NCI-H345 treated with DMSO at 0.1 percent for 48 hours (cell line): ENCODE results near the gene TICAM2.

Source experiments
- DNase-seq: peaks from one replicate; lab custom pipeline; 2025; ENCODE audit not compliant: unreplicated experiment; lab: John Stamatoyannopoulos, UW

TICAM2 gene

DNA sequence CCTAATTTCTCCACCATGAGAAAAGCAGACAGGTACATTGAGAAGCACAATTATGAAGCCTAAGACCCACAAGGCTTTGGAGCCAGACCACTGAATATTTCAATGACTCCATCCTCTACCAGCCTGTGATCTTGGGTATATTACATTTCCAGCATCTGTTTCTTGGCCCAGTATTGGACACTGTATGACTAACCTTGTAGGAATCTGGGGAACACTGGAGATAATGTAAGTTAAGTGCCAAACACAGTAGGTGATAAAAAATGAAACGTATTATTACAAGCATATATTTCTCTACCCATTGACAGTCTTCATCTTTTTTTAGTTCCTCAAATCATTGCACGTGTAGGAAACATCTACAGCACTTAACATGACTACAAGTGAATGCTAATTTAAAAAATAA is 29.1 kb downstream of the TICAM2 start:
- no peak for DNase-seq

DNA sequence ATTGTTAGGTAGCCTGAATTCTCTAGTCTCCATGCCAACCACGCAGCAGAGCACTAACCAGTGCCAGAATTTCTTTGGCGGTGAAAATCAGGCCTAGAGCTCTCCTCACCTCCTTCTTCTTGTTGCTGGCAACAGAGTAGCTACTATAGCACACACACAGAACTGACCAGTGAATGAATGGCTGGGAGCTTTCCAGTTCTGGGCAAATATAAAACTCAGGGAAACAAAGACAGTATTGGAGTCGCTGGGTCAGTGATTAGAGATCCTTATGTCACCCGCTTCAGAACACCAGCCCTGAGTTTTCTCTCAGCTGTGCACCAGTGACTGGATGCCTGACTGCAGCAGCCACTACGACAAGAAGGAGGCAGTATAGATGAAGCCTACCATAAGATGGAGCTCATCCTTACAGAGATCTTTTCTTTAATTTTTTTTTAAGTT is 30.8 kb downstream of the TICAM2 start:
- no peak for DNase-seq

DNA sequence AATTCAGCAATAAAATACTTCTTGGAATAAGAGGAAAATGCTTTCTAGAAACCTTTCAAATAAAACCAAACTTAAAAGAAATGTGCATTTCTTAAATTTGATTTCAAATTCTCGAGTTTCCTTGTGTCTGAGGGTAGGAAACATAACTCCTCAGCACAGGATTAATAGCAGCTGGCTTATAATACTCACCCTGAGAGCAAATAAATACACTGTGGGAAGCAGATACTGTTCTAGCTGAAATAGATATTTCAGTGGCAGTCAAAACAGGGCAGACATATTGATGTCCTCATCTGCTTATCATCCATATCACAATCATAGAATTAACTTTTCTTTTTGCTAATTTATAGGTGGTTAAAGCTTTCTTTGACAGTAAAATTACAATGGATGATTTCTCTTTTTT is 33.6 kb downstream of the TICAM2 start:
- no peak for DNase-seq

DNA sequence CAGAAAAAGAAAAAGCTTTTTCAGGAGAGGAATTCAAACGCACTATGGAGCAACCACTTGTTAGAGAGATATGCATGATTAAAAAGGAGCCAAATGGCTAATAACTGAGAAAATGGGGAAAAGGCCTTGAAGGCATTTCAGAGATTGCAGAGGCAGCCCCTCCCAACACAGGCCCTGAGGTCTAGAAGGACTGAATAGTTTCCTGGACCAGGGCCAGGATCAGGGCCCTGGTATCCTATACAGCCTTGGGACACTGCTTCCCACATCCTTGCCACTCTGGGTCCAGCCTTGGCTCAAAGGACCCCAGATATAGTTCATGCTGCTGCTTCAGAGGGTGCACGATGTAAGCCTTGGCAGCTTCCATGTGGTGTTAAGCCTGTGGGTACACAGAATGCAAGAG is 37.0 kb downstream of the TICAM2 start:
- DNase-seq = no peak

DNA sequence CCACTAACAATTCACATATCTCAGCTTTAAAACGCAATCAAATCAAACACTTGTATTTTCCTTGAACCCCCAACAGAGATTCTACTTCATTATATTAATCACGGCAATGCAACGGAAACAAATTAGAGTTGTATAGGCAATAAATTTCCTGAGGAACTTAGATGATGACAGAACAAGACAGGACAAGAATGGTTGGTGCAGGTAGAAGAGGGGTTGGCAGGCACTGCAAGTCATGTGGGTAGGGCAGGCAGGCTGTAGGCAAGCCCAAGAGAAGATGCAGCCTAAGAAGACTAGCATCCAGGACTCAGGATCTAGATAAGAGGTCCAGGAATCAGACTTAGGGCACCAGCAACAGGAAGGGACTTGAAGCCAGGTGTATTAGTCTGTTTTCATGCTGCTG is 41.1 kb downstream of the TICAM2 start:
- no peak for DNase-seq

DNA sequence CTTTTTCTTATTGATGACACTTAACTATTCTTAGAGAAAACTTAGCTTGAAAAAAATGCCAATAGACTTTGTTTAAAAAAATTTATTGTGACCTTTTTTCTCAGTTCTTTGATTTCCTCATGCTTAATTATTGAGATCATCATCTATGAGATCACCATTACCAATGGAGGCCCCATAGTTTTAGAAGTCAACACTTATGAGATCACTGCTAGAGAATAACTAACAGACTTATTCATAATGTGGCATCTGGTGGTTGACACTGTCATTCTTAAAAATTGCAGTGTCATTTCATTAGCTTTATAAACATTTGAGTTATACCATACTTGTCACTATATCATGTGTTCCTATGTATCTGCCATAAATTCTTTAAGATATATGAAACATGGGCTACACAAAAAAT is 42.8 kb downstream of the TICAM2 start:
- no peak for DNase-seq

DNA sequence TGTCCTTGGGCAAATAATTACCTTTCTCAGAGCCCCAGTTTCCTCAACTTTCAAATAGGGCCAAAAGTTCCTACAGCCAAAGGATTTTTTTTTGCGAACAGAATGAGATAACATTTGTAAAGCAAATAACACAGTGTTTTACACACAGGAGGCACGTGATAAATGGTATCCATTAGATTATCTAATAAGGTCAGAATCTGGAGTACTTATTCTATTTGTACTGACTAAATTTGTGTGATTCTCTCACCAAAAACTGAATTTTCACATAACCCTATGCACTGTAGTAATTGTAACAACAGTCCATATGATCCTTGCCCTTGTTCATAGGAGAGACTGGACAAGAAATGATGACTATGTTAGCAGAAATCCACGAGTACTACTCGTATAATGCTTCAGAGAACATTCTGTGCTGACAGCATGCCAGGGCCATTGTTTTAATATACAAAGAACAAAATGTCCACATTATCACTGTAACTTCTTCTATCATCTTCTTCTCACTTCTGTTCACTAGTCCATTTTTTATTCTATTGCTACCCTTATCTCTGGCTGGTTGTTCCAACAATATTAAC is 43.8 kb downstream of the TICAM2 start:
- DNase-seq = no peak

DNA sequence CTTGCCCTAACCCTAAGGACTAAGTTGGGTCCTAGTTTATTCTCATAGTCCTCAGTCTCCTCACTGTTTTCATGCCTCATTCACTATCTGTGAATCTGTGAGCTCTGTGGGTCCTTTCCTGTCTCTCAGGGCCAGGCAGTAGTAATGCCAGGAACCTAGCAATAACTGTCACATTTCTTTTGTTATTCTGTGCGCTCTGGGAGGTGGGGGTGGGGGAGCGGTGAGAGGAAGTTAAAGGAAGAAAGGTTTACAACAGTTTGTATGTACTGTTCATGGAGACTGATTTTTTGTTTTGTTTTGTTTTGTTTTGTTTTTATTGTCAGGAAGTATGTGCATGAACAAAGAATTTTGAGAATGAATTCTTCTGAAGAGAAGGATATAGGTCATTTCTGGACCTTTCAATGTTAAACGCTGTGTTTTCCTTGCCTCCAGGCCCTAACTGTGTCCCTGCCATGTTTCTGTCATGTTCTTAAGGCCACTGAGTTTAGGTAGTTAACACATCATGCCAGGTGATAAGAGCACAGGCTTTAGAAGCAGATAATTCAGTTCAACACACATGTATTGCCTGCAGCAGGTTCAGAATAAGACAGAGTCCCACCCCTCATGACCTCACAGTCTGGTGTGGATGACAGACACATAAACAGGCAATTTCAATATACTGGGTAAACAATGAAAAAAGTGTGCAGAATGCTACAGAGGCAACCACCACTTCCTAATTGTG is 44.5 kb downstream of the TICAM2 start:
- no peak for DNase-seq

DNA sequence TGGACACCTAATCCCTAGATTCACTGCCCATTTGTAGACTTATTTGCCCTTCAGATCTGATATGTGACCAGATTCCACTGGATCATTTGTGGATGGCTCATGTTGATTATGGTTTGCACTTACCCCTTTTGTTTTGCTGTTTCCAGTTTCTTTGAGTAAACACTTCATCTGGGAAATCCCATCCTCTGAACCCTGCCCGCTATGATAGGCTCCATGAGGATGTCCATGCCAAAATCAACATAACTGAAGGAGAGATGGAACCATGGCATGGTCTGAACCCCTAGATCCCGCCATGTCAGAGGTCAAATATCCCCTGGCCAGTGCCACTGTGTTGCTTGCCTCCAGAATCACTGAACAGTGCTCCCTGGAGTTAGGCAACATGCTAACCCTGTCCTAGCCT is 46.0 kb downstream of the TICAM2 start:
- DNase-seq = no peak

DNA sequence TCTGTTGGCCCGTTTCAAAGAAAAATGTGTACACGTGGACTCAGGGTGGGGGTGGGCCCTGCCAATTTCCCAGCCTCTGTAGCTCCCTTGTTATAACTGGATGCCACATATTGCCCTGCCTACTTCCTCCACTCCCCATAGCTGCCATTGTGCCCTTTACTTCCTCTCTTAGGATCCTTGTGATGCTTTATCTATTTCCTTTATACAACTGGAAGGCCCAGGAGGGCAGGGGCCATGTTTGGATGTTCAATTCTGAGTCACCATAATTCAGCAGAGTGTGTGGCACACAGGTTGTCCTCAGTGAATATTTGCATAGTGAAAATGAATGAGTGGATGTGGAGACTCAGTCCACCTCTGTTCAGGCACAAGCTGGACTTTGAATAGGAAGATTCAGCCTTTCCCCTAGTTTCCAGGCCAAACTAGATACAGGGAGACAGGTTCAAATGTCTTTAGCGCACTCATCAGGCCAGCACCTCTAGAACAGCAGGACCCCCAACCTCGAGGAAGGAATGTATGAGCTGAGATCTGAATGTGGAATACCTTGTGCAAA is 47.1 kb downstream of the TICAM2 start:
- no peak for DNase-seq

DNA sequence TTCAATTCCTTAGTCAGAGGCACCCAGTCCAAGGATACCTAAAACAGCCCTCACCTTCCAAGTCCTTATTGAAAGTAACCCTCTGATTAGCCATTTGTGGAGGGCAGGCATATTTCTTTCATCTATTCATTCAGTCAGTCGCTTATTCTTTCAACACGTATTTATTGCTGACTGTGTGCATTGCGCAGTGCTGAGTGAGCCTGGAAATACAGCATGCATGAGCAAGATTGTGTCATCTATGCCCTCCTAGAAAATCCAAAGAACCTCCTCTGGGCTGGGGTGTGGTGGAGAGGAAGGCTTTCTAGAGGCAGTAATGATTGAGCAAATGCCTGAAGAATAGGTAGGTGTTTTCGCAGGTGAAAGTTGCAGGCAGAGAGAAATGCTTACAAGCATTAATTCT is 49.2 kb downstream of the TICAM2 start:
- DNase-seq = no peak

DNA sequence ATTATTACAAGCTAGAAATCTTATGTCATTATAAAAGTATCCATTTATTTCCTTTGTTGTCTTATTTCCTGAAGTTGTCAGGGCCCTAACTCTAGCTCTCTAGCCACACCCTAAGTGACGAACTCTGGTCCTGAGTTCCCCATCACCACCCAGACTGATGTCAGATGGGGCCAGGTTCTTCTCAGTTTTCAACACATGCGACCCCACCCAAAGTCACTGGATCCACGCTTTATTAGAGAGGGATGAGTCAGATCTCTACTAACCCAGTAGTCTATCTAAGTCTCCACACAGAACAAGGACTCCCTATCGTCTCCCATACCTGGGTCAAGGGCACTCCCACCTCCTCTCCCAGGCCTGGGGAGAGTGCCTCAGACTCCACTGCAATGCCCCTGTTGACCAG is 50.9 kb downstream of the TICAM2 start:
- DNase-seq = no peak

DNA sequence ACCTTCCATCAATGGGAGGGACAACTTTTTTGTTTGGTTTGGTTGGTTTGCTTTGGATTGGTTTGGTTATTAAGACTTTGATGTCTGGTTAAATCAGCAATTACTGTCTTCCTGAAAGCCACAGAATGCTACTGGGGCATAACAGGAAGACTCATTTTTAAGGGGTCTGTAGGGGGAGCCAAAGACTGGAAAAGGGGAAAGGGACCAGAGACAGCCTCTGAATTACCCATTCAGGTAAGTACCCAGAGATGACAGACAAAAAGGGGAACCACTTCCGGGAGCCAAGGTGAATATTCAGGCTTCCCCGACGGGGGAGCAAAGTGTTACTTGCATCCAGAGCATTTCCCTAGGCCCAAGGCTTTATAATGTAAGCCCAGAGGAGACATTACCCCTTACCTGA is 53.1 kb downstream of the TICAM2 start:
- DNase-seq = no peak

DNA sequence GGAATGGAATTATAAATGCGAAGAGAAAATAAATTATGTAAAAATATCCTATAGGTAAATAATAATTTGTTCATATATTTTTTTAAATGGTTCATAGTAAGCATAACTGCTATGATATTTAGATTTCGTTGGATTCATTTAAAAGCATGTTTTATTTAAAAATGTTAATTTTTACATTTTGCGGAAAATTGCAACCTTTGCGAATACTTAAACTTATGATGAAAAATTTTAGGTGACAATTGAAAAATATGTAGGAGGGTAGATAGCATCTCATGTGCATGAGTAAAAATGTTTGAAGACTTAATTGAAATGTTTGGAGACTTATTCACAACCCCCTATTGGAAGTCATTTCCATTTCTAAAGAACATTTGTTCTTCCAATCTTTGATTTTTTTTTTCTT is 53.6 kb downstream of the TICAM2 start:
- DNase-seq = no peak

DNA sequence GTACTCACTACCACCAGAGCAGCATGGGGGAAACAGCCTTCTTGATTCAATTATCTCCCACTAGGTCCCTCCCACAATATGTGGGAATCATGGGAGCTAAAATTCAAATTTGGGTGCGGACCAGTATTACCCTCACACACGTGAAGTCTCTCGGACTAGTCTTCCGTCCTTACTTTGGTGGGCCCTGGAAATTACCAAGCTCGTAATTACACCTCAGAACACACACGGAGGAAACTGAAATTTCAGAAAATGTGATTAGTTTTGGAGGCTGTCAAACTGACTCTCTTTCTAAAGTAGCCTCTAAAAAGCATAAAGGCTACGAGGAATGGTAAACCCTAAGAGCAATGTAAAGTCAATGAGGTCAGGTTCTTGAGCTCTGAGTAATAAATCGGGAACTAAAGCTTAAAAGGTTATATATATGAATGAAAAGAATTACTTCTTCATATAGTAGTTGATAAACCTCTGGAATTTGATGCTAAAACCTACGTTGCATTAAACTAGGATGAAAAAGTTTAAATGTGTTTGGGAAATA is 56.9 kb downstream of the TICAM2 start:
- DNase-seq = no peak

DNA sequence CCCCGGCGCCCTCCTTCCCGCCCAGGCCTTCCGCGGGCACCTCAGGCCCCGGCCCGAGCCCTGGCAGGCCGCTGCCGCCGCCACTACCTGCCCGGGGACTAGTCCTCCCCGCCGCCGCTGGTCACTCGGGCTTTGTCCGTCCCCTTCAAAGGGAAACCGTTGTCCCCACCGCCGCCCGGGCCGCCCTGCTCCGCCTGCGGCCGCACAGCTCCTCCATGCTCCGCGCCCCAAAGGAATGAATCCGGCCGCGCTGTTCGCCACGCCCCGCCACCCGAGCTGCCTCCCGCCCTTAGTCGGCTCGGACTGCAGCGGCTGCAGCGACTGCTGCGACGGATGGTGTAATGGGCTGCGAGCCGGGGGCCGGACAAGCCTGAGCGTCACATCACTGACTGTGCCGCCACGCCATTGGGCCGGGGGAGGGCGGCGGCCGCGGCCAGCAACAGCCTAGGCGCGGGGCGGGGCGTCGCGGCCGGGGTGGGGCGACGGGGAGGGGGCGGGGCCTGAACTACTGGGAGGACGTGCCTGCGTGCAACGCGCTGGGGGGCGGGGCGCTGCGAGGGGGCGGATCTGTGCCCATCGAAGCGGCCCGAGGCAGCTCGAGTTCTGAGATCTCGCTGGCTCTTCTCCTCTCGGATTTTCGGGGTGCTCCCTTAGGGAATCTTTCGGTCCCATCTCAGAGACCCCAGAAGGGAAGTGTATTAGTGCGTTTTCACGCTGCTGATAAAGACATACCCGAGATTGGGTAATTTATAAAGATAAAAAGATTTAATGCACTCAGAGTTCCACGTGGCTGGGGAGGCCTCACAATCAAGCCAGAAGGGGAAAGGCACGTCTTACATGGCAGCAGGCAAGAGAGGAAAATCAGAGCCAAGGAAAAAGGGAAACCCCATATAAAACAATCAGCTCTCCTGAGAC is 57.6 kb downstream of the TICAM2 start, which contains the start of gene FEM1C:
Gene FEM1C, minus strand, starts transcription at position 340 of the 915 bp plus-strand sequence. CDS start 1,282 bp downstream, outside the sequence.
- DNase-seq = peak; percentile 79

DNA sequence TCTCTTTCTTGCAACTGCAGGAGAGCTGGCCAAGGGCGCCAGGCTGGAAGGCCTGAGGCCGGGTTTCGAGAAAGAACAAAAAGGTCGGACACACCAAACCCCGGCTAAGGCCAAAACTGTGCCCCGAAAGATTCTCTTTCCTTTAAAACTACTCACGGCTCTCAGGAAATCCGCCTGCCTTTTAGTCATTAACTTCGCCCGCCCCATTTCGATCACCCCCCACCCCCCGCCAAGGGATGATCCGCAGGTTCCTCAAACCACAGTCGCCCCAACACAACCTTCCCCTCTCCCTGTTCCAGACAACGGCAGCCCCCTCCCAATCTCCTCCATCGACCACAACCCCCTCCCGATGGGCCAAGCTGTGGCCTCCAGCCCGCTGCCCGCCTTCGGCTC is 58.2 kb downstream of the TICAM2 start:
- no peak for DNase-seq

DNA sequence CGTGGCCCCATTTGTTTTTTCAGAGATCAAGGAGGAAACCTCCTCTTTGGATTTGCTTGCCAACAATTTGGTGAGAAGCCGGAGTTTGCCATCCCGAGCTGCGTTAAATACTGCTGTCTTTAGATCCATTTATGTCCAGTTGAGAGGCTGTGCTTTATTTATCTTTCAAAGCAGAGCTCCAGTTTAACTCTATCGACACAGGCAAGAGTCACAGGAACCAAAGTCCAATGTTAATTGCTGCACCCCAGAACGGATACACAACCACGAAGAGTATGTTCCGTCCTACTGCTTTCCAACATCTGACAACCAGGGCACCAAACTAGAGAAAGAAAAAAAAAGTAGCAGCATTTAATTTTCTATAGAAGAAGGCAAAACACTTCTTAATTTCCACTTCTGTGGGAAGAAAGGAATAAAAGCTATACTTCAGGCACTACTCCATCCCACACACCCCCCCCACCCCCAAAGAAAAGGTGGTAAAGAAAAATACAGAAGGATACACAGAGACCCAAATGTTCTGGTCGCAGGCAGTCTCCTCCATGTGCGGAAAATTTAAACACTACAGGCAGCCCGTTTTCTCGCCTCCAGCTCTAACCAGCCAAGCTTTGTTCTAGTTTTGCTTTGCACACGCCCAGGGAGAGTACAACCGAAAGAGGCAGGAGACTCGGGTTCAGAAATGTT is 58.8 kb downstream of the TICAM2 start:
- no peak for DNase-seq

DNA sequence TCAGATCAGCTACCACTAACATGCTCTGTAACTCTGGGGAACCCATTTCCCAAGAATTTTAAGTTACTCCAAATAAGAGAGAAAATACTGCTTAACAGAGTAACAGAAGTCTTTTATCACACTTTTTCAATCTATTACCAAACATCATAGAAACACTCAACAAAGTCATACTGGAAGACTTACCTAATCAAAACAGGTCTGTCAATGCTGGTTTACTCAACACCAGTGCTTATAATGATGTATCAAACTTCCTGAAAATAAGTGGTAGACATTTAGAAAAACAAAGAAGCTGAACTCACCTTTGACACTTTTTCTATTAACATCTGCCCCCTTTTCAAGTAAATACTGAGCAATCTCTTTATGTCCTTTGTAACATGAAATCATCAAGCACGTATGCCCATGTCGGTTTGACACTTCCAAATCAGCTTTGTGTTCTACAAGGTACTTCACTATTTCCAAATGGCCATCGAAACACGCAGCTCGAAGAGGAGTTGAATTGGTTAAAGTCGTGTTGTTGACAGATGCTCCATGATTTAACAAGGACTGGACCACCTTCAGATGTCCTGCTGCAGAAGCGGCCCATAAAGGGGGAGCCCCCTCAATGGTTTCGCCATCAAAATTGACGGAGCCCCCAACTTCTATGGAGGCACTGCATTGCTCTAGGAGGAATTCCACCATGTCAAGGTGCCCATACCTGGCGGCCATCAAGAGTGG is 59.5 kb downstream of the TICAM2 start:
- no peak for DNase-seq

DNA sequence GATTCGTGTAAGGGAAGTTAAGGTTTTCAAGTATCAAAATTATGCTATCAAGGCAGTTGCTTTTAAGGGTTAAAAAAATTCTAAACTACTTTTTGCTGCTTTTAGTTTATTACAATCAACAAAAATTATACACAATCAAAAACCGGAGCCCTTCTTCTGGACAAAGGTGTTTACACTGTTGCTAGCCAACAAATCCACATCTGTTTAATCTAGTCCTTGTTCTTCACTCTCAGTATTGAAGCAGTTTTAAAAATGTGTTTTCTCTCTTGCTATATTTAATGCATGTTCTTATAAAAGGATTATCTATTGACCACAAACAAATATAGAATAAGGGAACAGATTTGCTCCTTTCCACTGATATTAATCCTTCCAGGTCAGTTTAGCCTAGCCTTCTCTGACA is 60.2 kb downstream of the TICAM2 start:
- DNase-seq = no peak
